Stimulated activated CD8-positive, alpha-beta memory T cell treated with anti-CD3 and anti-CD28 coated beads, Interleukin-15, amount 100 ng/mL, for 24 hours (primary cell): Measurements from ENCODE around the gene STON2.
"Not testable (repeated sequence)": the region's sequence is repeated elsewhere in the genome, so short reads cannot be mapped to it uniquely, and the experiment has no call there.

ENCODE experiments used
- DNase-seq: peaks from one replicate; pipeline ENCODE4 v3.0.0-alpha.2; 2020; ENCODE audit warnings: low read depth

STON2 gene

DNA sequence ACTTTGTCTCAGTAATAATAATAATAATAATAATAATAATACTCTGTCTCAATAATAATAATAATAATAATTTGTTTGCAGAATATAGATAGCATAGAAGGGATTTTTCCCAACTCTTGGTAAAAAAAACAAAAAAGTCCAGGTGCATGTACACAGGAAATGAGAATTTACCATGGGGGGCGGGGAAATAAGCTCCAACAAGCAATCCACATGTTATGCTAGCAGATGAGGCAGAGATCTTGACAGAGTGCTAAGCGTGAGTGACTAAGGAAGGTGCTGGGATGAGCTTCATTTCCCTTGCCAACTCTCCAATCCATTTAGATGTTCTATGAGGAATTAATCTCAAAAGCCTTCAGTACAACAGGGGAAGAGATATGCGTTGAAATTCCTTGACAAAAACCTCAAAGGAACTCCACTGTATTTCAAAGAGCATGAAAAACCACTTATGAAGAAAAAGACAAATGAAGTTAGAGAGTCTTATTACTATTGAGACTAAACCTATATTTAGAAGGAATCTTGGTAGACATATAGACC is 134.4 kb downstream of the STON2 start:
- DNase-seq, result no peak

DNA sequence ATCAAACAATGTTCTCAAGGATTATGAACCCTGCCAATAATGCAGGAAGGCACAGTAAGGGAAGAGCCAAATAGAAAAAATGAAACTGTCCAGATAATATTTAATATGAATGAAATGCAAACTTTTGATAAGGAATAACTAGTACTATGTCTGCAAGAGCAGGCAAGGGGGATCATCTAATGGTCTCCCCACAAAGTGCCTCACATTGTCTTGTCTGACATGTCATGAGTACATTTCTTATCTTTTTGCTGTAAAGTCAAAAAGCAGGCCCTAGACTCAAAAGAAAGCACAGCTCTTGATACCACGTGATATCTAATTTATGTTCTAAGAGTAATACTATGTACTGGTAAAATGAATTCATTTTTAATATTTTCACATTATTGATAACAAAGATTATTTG is 135.5 kb downstream of the STON2 start:
- no peak for DNase-seq

DNA sequence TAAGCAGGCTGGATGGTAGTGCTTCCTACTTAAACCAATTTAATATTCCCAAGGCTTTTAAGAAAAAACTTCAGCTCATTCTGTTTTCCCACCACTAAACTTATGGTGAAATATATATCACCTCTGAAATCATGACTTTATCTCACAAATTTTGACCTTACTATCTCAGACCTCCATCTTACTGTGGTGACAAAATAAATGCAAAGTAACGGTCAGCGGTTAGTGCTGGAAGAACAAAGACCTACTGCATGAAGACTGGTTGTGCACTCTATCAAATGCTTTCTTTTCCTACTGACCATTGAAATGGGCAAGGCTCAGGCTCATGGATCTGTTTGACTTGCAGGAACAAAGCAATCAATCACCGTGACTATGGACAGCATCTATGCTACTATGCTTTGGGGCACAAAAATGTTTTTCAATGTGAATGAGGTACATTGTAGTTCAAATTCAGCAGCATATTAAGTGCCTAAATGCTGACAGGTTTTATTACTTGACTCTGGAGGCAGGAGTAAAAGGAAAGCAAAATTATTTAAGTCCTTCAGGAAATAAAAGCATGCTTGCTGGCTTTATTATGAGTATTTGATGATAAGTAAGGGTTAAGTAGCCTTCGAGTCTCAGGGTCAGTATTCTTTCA is 136.2 kb downstream of the STON2 start:
- no peak for DNase-seq

DNA sequence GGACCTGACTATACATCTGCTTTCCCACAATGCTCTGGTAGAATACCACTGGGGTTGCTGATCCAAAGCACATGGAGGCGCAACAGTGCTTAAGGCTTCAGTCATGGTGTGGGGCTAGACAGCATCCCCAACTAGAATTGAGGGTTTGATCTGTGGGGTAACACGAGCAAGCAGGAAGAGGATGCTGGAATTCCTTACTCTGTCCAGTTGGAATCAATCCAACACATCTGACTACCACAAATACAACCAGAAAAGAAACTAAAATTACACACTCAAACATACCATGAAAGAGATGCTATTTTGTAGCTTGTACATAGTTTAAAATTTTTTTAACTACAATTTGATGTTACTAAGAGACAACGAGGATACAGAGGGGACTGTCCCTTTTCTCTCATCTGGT is 138.9 kb downstream of the STON2 start:
- no peak for DNase-seq

- no peak for DNase-seq
These were observed 139.4 kb downstream of the STON2 start for GRCh38 chr14:81260732-81261131.

- no peak for DNase-seq
These were observed 143.7 kb downstream of the STON2 start for GRCh38 chr14:81256289-81256960.

DNA sequence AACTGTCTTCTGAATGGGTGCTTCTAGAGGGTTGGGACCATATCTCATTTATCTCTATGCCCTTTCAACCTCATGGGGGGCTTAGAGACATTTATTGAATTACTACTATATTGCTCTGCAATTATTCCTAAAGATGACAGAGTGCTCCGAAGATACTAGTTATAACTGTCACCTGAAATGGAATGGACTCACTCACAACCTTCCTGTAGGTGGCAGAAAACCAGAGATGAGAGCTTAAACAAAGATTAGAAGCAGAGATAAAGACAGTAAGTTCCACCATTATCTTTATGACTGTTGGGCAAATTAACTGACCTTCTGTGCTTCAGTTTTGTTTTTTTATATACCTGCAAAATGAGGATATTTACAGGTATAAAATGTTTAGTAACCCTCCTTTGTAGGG is 147.8 kb downstream of the STON2 start:
- no peak for DNase-seq

DNA sequence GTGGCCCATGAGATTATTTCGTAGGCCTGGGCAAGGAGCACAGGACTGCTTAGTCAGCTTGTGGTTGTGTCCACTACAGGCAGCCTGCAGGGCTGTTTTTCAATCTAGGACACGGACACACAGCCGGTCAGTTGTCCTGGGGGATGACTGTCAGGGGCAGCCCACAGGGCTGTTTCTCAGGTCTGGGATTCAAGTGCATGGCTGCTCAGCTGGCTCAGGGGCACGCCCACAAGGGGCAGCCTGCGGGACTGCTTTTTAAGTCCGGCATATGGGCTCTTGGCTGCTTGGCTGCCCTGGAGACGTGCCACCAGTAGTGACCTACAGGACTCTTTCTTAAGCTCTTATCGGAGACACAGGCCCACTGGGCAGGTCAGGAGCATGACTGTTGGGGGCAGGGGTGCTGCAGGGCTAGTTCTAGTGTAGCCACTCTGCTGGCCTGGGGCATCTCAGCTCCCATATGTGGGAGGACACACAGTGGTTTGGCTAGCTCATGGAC is 152.8 kb downstream of the STON2 start:
- DNase-seq, result no peak

DNA sequence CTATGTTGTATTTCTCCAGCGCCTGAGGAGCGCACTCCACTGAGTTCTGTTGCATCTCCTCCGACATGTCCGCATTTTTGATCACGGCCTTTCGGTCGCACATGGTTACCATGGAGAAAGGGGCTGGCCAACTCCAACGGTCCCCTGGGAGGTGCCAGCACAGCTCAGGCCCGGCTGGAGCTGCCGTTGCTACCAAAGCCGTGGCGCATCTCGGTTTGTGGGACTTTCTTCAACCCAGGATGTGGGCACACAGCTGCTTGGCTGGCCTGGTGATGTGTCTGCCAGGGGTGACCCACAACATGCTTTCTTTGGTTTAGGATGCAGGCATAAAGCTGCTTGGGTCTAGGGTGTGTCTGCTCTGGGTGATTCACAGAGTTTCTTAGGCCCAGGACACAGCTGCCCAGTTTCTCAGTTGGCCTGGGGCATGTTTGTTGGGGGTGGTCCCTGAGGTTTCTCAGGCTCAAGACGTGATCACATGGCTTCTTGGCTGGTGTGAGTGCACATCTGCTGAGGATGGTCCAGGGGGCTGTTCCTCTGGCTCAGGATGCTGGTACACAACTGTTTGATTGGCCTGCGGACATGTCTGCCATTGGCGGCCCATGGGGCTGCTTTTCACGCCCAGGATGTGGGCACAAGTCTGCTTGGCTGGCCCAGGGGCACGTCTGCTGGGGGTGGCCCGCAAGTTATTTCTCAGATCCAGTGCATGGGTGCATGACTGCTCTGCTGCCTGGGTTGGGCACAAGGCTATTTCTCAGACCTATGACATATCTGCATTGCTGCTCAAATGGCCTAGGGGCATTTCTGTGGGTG is 153.5 kb downstream of the STON2 start:
- no peak for DNase-seq

GRCh38 chr14:81245771-81246170 is 154.4 kb downstream of the STON2 start:
- DNase-seq, result no peak

- not testable (repeated sequence) for DNase-seq
These were observed 155.7 kb downstream of the STON2 start for GRCh38 chr14:81244431-81244830.

DNA sequence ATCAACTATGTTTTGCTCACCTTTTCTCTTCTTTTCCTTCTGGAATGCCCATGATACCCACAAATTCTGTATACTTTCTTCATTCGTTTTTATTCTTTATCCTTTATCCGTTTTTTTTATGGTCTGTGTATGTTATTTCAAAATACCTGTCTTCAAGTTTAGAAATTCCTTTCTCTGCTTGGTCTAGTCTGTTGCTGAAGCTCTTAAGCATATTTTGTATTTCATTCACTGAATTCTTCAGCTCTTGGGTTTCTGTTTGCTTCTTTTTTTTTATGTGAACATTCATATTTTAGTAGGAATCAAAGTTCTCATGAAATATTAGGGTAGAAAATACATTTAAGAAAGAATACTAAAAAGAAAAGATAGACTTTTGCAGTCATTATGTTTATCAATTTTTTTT is 156.6 kb downstream of the STON2 start:
- no peak for DNase-seq

GRCh38 chr14:81236849-81237248 is 163.3 kb downstream of the STON2 start:
- DNase-seq, result not testable (repeated sequence)

DNA sequence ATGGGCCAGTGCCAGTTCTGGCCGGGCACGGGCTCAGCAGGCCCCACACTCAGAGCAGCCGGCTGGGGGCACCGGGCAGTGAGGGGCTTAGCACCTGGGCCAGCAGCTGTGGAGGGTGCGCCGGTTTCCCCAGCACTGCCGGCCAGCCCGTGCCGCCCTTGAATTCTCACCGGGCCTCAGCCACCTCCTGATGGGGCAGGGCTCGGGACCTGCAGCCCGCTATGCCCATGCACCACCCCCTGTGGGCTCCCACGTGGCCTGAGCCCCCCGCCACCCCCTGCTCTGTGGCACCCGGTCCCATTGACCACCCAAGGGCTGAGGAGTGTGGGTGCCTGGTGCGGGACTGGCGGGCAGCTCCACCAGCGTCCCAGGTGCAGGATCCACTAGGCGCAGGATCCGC is 164.0 kb downstream of the STON2 start:
- DNase-seq, result no peak

DNA sequence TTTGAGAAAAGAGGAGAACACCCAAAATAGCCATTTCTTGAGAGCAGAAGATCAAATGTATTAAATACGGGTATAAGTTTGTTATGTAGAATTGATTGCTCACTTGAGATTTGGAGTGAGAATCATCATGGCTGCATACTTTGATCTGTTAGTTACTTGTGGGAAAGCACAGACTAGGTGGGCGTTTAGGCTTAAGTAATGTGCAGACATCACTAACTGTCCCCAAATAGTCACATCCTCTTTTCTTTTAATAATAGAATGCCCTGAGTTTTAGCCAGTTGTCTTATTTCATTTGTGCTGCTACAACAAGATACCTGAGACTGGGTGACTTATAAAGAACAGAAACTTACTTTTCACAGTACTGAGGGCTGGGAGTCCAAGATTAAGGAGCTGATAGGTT is 165.0 kb downstream of the STON2 start:
- DNase-seq, result no peak

- DNase-seq, result no peak
These were observed 165.8 kb downstream of the STON2 start for GRCh38 chr14:81234278-81234677.

GRCh38 chr14:81233615-81234014 is 166.5 kb downstream of the STON2 start:
- no peak for DNase-seq

- DNase-seq, result no peak
These were observed 168.6 kb downstream of the STON2 start for GRCh38 chr14:81231540-81231939.

DNA sequence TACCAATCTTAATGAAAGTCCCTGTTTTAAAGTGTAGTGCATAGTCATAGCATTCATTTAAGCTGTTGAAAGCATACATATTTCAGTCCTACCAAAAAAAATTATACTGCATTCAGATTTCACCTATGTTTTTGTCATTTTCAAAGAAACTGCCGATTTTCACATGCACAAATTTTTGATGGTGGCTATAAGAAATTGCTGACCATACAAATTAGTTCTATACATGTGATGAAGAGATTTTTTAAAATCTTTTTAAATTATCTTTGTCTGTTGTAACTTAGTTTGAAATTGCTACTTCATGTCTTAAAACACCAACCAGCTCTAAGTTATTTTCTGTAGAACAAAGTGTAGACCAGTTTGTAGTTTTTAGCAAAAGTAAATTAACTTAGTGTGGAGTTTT is 175.9 kb downstream of the STON2 start:
- DNase-seq, result no peak

DNA sequence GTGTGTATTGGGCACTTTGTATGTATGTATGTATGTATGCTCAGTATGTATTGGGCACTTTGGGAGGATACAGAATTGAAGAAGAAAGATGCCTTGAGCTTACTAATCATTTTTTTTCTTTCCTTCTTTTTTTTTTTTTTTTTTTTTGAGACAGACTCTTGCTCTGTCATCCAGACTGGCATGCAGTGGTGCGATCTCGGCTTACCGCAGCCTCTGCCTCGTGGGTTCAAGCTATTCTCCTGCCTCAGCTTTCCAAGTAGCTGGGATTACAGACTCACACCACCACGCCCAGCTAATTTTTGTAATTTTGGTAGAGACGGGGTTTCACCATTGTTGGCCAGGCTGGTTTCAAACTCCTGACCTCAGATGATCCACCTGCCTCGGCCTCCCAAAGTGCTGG is 176.3 kb downstream of the STON2 start:
- DNase-seq, result not testable (repeated sequence)

- no peak for DNase-seq
These were observed 177.4 kb downstream of the STON2 start for GRCh38 chr14:81222691-81223090.

DNA sequence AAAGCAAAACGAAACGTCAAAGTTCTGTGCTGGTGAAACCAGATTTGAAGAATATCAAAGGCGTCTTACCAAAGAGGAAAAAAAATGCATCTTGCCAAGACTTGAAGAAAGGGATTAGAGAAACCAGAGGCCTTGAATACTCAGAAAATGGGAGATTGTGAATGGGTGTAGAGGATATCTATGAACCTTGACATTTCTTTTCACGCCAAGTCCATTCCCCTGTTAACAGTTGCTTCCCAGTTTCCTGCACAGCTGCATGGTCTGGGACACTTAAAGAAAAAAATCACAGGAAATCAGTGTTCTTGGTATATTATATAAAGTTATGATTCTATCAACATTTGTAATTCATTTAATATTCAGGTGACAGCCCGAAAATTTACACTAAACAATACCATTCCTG is 178.0 kb downstream of the STON2 start:
- DNase-seq, result no peak

GRCh38 chr14:81221579-81222102 is 178.5 kb downstream of the STON2 start:
- no peak for DNase-seq
